ENCODE measurements around the gene FANCL.
"Not testable (repeated sequence)": the region's sequence is repeated elsewhere in the genome, so short reads cannot be mapped to it uniquely, and the experiment has no call there.

DNA sequence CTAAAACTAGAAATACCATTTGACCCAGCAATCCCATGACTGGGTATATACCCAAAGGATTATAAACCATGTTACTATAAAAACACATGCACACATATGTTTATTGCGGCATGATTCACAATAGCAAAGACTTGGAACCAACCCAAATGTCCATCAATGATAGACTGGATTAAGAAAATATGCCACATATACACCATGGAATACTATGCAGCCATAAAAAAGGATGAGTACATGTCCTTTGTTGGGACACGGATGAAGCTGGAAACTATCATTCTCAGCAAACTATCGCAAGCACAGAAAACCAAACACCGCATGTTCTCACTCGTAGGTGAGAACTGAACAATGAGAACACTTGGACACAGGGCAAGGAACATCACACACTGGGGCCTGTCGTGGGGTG is 54.1 kb downstream of the FANCL start:
- TF ChIP-seq, protein P1, sequence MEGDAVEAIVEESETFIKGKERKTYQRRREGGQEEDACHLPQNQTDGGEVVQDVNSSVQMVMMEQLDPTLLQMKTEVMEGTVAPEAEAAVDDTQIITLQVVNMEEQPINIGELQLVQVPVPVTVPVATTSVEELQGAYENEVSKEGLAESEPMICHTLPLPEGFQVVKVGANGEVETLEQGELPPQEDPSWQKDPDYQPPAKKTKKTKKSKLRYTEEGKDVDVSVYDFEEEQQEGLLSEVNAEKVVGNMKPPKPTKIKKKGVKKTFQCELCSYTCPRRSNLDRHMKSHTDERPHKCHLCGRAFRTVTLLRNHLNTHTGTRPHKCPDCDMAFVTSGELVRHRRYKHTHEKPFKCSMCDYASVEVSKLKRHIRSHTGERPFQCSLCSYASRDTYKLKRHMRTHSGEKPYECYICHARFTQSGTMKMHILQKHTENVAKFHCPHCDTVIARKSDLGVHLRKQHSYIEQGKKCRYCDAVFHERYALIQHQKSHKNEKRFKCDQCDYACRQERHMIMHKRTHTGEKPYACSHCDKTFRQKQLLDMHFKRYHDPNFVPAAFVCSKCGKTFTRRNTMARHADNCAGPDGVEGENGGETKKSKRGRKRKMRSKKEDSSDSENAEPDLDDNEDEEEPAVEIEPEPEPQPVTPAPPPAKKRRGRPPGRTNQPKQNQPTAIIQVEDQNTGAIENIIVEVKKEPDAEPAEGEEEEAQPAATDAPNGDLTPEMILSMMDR (IDR thresholded peaks at IDR 0.05; ENCODE audit: borderline replicate concordance, extremely low read depth, low read length, poor library complexity, severe bottlenecking): not testable (repeated sequence)
- TF ChIP-seq EZH2 (IDR thresholded peaks at IDR 0.05; ENCODE audit: borderline replicate concordance, low read depth, low read length, severe bottlenecking): not testable (repeated sequence)
